ENCODE results near the gene TAAR1. TPM values are rescaled to one million over a fixed set of nuclear protein-coding genes. Genes with fewer than 3 reads are reported as not detected.
"Not testable (repeated sequence)": the region's sequence is repeated elsewhere in the genome, so short reads cannot be mapped to it uniquely, and the experiment has no call there.

The TAAR1 gene
- total and polyA plus RNA-seq, 2 donors (not counting 1 experiment from before 2014, with no cell fraction given): not detected

GRCh38 chr6:132607544-132608233, 51.3 kb downstream of the TAAR1 start:
- no peak for DNase-seq
- ATAC-seq (ENCODE audit: low read depth): no peak
- intact Hi-C loops (cut with micrococcal nuclease): no loop called here
- H3K27me3 Mint-ChIP-seq: peaks cover 4% of the 10 kb centered on the region
- Histone ChIP-seq H3K9ac (ENCODE audit: low read length) (no peak overlapping the region), H3K79me2 (ENCODE audit: control insufficient read depth, insufficient read depth, low read length) (no peaks in the 10 kb centered on the region), H4K20me1 (ENCODE audit: control insufficient read depth, insufficient read depth, low read length, poor library complexity, severe bottlenecking) (no peaks in the 10 kb centered on the region), H3K36me3 (replicated peaks in 1 of 2; ENCODE audit: control extremely low read depth in 1 of 2, control insufficient read depth in 1 of 2, extremely low read depth in 1 of 2, insufficient read depth in 2 of 2, low read length in 1 of 2) (no peaks in the 10 kb centered on the region), H3K9me3 (ENCODE audit: control extremely low read depth in 1 of 3, control insufficient read depth in 2 of 3, insufficient read depth in 1 of 3, low read length in 2 of 3) (no peaks in the 10 kb centered on the region), H2AFZ (ENCODE audit: insufficient read depth, low read depth, low read length, poor library complexity, severe bottlenecking) (no peak overlapping the region), H3K27me3 (replicated peaks in 1 of 4; ENCODE audit: control extremely low read depth in 1 of 4, control insufficient read depth in 3 of 4, insufficient read depth in 4 of 4, low read length in 3 of 4) (peaks cover 0 to 5% (median 2%) of the 10 kb centered on the region in 4 experiments), H3K4me3 (ENCODE audit: control extremely low read depth in 1 of 5, extremely low read depth in 1 of 5, insufficient read depth in 1 of 5, low read depth in 2 of 5, low read length in 4 of 5) (no peak overlapping the region), H3K4me1 (ENCODE audit: control insufficient read depth in 2 of 2, insufficient read depth in 2 of 2, low read length in 2 of 2) (no peaks in the 10 kb centered on the region), H3K27ac (ENCODE audit: low read length in 2 of 2) (no peak overlapping the region), H3K4me2 (replicated peaks; ENCODE audit: low read depth, low read length, poor library complexity, severe bottlenecking) (no peak overlapping the region)
- TF ChIP-seq CTCF (IDR thresholded peaks at IDR 0.05): no peak
- no peak for TF ChIP-seq EZH2 (IDR thresholded peaks at IDR 0.05; ENCODE audit: borderline replicate concordance, insufficient read depth, low read depth, low read length, poor library complexity, severe bottlenecking)
- H3K4me3 Mint-ChIP-seq: no peak overlapping the region
- H3K9me3 Mint-ChIP-seq (ENCODE audit: insufficient read depth): no peaks in the 10 kb centered on the region
- ChIA-PET POLR2A (no interaction called here), CTCF (no interaction called here)
- WGBS (ENCODE audit: insufficient coverage): no CpG with 5 or more reads among the region's 5 CpGs
- H3K4me1 Mint-ChIP-seq: peaks cover 6% of the 10 kb centered on the region
- H3K27ac Mint-ChIP-seq: no peak overlapping the region

GRCh38 chr6:132604635-132605152, 54.3 kb downstream of the TAAR1 start:
- Mint-ChIP-seq H3K27ac (no peak overlapping the region), H3K4me1 (no peaks in the 10 kb centered on the region), H3K27me3 (peaks cover 4% of the 10 kb centered on the region), H3K4me3 (no peak overlapping the region), H3K9me3 (ENCODE audit: insufficient read depth) (no peaks in the 10 kb centered on the region)
- no peaks in the 10 kb centered on the region for H3K4me1 ChIP-seq (ENCODE audit: control insufficient read depth in 2 of 2, insufficient read depth in 2 of 2, low read length in 2 of 2)
- no peaks in the 10 kb centered on the region for H4K20me1 ChIP-seq (ENCODE audit: control insufficient read depth, insufficient read depth, low read length, poor library complexity, severe bottlenecking)
- no peak overlapping the region for H3K27ac ChIP-seq (ENCODE audit: low read length in 2 of 2)
- DNase-seq (no peak), ATAC-seq (ENCODE audit: low read depth) (no peak)
- H3K27me3 ChIP-seq (replicated peaks in 1 of 4; ENCODE audit: control extremely low read depth in 1 of 4, control insufficient read depth in 3 of 4, insufficient read depth in 4 of 4, low read length in 3 of 4): peaks cover 0 to 8% (median 2%) of the 10 kb centered on the region in 4 experiments
- no peak for TF ChIP-seq EZH2 (IDR thresholded peaks at IDR 0.05; ENCODE audit: borderline replicate concordance, insufficient read depth, low read depth, low read length, poor library complexity, severe bottlenecking)
- TF ChIP-seq CTCF (IDR thresholded peaks at IDR 0.05): no peak
- no peaks in the 10 kb centered on the region for H3K79me2 ChIP-seq (ENCODE audit: control insufficient read depth, insufficient read depth, low read length)
- H3K9me3 ChIP-seq (ENCODE audit: control extremely low read depth in 1 of 3, control insufficient read depth in 2 of 3, insufficient read depth in 1 of 3, low read length in 2 of 3): no peaks in the 10 kb centered on the region
- ChIA-PET POLR2A (no interaction called here), CTCF (no interaction called here)
- no peaks in the 10 kb centered on the region for H3K36me3 ChIP-seq (replicated peaks in 1 of 2; ENCODE audit: control extremely low read depth in 1 of 2, control insufficient read depth in 1 of 2, extremely low read depth in 1 of 2, insufficient read depth in 2 of 2, low read length in 1 of 2)
- 86% methylated on average over 4 of the region's 8 CpGs for WGBS (ENCODE audit: insufficient coverage)
- no peak overlapping the region for H2AFZ ChIP-seq (ENCODE audit: insufficient read depth, low read depth, low read length, poor library complexity, severe bottlenecking)
- H3K4me2 ChIP-seq (replicated peaks; ENCODE audit: low read depth, low read length, poor library complexity, severe bottlenecking): no peak overlapping the region
- H3K9ac ChIP-seq (ENCODE audit: low read length): no peak overlapping the region
- H3K4me3 ChIP-seq (ENCODE audit: control extremely low read depth in 1 of 5, extremely low read depth in 1 of 5, insufficient read depth in 1 of 5, low read depth in 2 of 5, low read length in 4 of 5): no peak overlapping the region
- intact Hi-C loops (cut with micrococcal nuclease): no loop called here

- H3K4me3 ChIP-seq (ENCODE audit: control extremely low read depth in 1 of 5, extremely low read depth in 1 of 5, insufficient read depth in 1 of 5, low read depth in 2 of 5, low read length in 4 of 5); H3K9me3 Mint-ChIP-seq (ENCODE audit: insufficient read depth); H3K4me1 Mint-ChIP-seq; H2AFZ ChIP-seq (ENCODE audit: insufficient read depth, low read depth, low read length, poor library complexity, severe bottlenecking); H3K27me3 ChIP-seq (replicated peaks in 1 of 4; ENCODE audit: control extremely low read depth in 1 of 4, control insufficient read depth in 3 of 4, insufficient read depth in 4 of 4, low read length in 3 of 4); DNase-seq; H3K4me1 ChIP-seq (ENCODE audit: control insufficient read depth in 2 of 2, insufficient read depth in 2 of 2, low read length in 2 of 2); POLR2A ChIA-PET; H3K9me3 ChIP-seq (ENCODE audit: control extremely low read depth in 1 of 3, control insufficient read depth in 2 of 3, insufficient read depth in 1 of 3, low read length in 2 of 3); H3K9ac ChIP-seq (ENCODE audit: low read length); H3K36me3 ChIP-seq (replicated peaks in 1 of 2; ENCODE audit: control extremely low read depth in 1 of 2, control insufficient read depth in 1 of 2, extremely low read depth in 1 of 2, insufficient read depth in 2 of 2, low read length in 1 of 2); intact Hi-C loops (cut with micrococcal nuclease); ATAC-seq (ENCODE audit: low read depth); CTCF ChIA-PET; H3K4me3 Mint-ChIP-seq; H3K79me2 ChIP-seq (ENCODE audit: control insufficient read depth, insufficient read depth, low read length); H3K27ac ChIP-seq (ENCODE audit: low read length in 2 of 2); H3K4me2 ChIP-seq (replicated peaks; ENCODE audit: low read depth, low read length, poor library complexity, severe bottlenecking); H4K20me1 ChIP-seq (ENCODE audit: control insufficient read depth, insufficient read depth, low read length, poor library complexity, severe bottlenecking); H3K27ac Mint-ChIP-seq: not testable (repeated sequence)
- H3K27me3 Mint-ChIP-seq: peaks cover 12% of the 10 kb centered on the region
These were observed 58.1 kb downstream of the TAAR1 start for GRCh38 chr6:132600900-132601299.

Measured in B cell (primary cell).